Stimulated activated CD4-positive, alpha-beta T cell treated with anti-CD3 and anti-CD28 coated beads, Interleukin-1b, Interleukin-23, amount 100 ng/mL, for 1 hour (primary cell): ENCODE results near the gene LHPP.
A peak's percentile ranks its signal among the peaks of the same experiment; 100 is the strongest.
"Not testable (repeated sequence)": the region's sequence is repeated elsewhere in the genome, so short reads cannot be mapped to it uniquely, and the experiment has no call there.

Source experiments
- DNase-seq, 2 donors: peaks; one replicate each; pipeline ENCODE4 v3.0.0-alpha.2; 2020; ENCODE audit warnings: low read depth in 2 of 2

The LHPP gene, protein sequence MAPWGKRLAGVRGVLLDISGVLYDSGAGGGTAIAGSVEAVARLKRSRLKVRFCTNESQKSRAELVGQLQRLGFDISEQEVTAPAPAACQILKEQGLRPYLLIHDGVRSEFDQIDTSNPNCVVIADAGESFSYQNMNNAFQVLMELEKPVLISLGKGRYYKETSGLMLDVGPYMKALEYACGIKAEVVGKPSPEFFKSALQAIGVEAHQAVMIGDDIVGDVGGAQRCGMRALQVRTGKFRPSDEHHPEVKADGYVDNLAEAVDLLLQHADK

GRCh38 chr10:124461642-124462347 is at the start of gene LHPP:
TSS of gene LHPP (plus strand) at chr10:124461823. CDS start at chr10:124461863, 40 bp downstream.
- DNase-seq, result peak; percentile 47 to 70

- no peak for DNase-seq
Measured at GRCh38 chr10:124414076-124414475, 47.5 kb upstream of the LHPP start.

GRCh38 chr10:124415210-124415609 is 46.4 kb upstream of the LHPP start:
- no peak for DNase-seq

DNA sequence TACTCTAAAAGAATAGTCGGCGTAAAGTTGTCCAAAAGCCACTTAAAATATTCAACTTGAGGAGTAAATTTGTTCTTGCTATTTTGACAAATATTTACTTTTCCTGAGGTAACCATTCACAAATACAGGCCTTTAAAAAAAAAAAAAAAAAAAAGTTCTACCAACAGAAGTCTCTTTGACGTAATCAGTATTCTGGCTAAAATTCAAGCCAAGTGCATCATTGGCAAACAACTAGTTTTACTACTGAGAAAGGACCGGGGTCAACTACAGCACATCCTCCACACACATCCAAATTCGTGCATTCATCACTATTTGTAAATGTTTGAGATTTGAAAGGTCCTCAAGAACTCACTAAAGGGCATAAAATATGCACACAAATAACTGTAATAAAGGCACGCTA is 44.9 kb upstream of the LHPP start:
- DNase-seq, result no peak

DNA sequence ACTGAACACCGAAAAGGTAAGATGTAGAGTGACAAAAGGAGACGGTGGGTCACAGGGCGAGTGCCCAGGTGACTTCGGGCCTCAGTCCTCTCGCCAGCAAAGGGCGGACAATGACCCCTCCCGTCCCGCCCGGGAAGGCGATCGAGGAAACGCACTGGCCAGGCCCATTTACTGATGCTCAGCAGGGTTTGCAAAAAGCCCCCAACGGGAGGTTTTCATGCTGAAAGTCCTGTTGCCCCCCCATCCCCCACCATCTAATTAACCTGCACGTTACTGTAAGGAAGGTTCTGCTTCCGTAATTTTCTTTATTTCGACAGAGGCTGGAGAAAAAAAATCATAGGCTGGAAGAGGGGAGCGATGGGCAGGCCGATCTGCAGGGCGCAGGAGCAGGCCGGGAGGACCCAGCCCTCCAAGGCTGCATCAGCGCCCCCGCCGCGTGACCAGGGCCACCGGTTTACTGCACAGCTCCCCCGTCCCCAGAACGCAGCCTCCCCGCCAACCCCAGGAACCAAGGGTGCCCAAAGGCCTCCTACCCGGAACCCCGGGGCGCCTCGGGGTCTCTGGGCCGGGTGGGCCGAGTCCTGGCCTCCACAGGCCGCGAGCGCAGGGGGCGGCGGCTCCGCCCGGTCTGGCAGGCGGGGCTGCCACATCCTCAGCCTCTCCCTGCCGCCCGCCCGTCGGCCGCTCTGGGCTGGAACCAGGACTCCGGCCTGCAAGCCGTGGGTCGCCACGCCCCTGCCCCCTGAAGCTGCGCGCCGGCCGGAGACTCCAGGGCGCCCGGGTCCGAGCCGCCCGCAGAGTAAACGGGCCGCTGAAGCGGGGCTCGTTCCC is 43.5 kb upstream of the LHPP start:
- DNase-seq, result peak; percentile 1 to 10

DNA sequence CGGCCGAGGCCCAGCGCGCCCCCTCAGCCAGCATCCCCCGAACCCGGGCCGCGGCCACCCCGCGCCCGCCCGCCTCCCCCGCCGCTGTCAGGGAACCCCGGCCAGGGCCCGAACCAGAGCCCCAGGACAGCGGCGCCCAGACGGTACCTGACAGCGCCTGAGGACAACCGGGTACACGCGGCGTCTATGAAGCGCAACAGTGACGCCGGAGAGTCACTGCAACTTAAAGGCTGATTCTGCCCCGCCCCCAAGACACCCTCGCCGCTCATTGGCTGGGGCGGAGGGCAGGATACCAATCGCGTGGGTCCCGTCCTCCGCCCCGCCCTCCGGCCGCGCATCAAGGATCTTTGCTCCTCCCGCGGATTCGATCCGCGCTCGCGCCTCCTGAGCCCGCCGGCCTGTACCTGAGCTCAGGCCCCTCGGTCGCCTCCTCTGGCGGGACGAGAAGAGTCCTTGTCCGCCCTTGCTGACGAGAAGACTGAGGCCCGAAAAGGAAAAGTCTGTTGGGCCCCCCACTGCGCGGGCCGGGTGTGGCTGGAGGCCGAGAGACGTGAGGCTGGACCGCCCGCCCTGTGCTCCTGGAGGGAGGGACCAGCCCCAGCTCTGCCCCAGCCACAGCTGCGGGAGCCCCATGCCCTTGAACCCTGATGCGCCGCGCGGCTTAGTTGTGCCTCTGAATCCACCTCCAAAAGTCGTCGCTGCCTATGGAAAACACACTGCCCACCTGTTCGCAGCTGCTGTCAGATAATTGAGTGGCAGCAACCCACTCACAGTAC is 42.7 kb upstream of the LHPP start, which contains the start of gene OAT:
Gene OAT (minus strand): TSS at position 198 of the 776 bp plus-strand sequence. CDS start 6,752 bp downstream, outside the sequence.
- peak; percentile 87 to 92 for DNase-seq

DNA sequence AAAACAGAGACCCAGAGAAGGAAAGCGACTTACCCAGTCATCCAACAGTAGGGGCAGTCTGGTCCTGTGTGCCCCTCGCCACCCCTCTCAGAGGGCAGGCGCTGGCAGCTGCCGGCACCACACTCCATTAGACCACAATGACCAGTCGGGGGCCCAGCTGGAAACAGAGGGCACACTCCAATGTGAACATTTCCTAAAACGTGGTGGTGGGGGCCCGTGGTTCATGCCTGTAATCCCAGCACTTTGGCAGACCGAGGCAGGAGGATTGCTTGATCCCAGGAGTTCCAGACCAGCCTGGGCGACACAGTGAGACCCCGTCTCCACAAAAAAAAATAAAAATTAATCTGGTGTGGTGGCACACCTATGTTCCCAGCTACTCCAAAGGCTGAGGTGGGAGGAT is 42.0 kb upstream of the LHPP start:
- no peak for DNase-seq

GRCh38 chr10:124420254-124420653 is 41.4 kb upstream of the LHPP start:
- DNase-seq, result no peak

DNA sequence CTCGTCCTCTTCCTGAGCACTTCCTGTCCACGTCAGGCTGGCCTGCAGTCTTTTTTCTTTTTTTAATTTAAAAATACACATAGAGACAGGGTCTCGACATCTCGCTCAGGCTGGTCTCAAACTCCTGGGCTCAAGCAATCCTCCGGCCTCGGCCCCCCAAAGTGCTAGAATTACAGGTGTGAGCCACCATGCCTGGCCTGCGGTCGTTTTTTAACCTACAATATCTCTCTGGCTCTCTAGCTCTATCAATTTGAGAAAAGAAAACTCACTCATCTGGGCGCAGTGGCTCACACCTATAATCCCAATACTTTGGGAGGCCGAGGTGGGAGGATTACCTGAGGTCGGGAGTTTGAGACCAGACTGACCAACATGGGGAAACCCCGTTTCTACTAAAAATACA is 38.9 kb upstream of the LHPP start:
- DNase-seq, result no peak

GRCh38 chr10:124423813-124424212 is 37.8 kb upstream of the LHPP start:
- no peak for DNase-seq

DNA sequence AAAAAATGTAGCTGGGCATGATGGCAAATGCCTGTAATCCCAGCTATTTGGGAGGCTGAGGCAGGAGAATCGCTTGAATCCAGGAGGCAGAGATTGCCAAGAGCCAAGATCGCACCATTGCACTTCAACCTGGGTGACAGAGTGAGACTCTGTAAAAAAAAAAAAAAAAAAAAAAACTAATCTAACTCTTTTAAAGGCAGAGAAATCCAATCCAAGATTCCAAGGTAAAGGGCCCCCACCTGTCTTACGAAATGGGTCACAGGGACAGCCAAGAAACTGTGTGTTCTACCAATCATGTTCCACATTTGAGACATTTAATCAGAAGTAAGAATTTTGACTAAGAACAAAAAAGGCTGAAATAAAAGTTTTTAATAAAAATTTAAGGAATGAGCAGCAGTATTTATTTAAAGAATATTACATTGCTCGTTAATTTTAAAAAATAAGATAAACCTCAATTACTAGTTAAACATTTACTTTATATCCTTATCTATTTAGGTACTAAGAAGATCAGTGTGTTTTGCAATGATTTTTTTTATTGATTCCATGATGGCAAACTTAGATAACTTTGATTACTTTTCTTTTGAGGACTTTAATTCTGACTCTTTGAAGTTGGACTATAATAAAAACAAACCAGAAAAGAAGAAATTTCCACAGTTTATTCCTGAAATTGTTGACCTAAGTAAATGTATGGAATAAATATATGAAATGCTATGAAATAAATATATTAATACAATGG is 36.2 kb upstream of the LHPP start:
- no peak for DNase-seq

DNA sequence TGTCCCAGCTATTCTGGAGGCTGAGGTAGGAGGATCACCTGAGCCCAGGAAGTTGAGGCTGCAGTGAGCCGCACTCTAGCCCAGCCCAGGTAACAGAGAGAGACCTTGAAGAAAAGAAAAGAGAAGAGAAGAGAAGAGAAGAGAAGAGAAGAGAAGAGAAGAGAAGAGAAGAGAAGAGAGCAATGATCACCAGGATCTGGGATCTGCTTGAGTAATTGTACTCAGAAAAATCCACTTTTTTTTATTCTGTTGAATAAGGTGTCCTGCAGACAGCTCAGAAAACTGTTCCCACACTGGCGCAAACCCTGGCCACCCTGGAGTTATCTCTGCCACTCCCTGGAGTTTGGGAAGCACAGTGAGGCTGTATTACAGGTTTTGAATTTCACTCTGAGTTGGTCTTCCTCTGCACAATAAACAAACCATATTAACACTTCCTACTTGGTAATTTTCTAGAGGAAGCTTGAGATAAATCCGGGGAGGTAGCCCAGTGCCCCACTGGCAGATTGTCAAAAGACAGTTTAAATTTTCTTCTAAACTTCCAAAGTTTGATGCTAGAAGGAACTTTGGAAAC is 33.3 kb upstream of the LHPP start:
- DNase-seq, result no peak

DNA sequence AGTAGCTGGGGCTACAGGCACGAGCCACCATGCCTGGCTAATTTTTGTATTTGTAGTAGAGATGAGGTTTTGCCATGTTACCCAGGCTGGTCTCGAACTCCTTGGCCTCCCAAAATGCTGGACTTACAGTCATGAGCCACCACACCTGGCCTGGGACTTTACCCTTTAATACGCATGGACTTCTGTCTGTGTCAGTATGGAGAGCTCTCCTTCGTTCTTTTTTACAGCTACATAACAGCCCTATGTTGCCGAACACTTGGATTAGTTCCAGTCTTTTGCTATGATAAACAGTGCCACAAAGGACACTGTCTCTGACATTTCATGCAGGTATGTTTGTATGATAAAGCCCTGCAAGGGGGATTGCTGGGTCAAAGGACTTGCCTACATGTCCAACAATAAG is 32.0 kb upstream of the LHPP start:
- no peak for DNase-seq

GRCh38 chr10:124430077-124430476 is 31.5 kb upstream of the LHPP start:
- DNase-seq, result no peak

GRCh38 chr10:124433461-124433860 is 28.2 kb upstream of the LHPP start:
- no peak for DNase-seq

GRCh38 chr10:124435683-124436082 is 25.9 kb upstream of the LHPP start:
- not testable (repeated sequence) for DNase-seq

GRCh38 chr10:124436191-124436638 is 25.4 kb upstream of the LHPP start:
- DNase-seq, result no peak

GRCh38 chr10:124441694-124442093 is 19.9 kb upstream of the LHPP start:
- DNase-seq, result not testable (repeated sequence)

GRCh38 chr10:124446830-124447750 is 14.5 kb upstream of the LHPP start:
- no peak for DNase-seq
